Endothelial cell of umbilical vein (primary cell): ENCODE results near the gene ETV6.

Experiments used
- EZH2 ChIP-seq: IDR thresholded peaks from 2 replicates; pipeline ENCODE4 v1.6.1; 2012; ENCODE audit warnings: borderline replicate concordance, low read depth, mild to moderate bottlenecking, moderate library complexity, low read length, inconsistent platforms; ENCODE audit not compliant: severe bottlenecking
- GATA2 ChIP-seq: IDR thresholded peaks from 2 replicates; pipeline ENCODE4 v1.7.0; 2011; ENCODE audit warnings: low read depth, mild to moderate bottlenecking, moderate library complexity, mixed read lengths, low read length; ENCODE audit not compliant: insufficient read length, insufficient read depth
- MYC ChIP-seq: IDR thresholded peaks from one replicate; pipeline ENCODE4 v1.6.1; 2011; ENCODE audit warnings: mild to moderate bottlenecking, low read depth, low read length
- POLR2A ChIP-seq: IDR thresholded peaks from 2 replicates; pipeline ENCODE4 v1.6.1; 2012; ENCODE audit warnings: low read depth, mild to moderate bottlenecking, control low read depth, low read length
- POLR2AphosphoS5 ChIP-seq: IDR thresholded peaks from 2 replicates; pipeline ENCODE4 v1.6.1; 2012; ENCODE audit warnings: low read depth, mild to moderate bottlenecking, control low read depth, low read length, moderate library complexity; ENCODE audit not compliant: insufficient read depth
- TF ChIP-seq, protein P1 (sequence below), 2 donors: IDR thresholded peaks; 1 replicate in 1 of 2; 2 replicates in 1 of 2; pipeline ENCODE4 v1.5.1; 2011; ENCODE audit warnings: low read length in 2 of 2, mild to moderate bottlenecking in 2 of 2, moderate library complexity in 2 of 2, control low read depth in 1 of 2, inconsistent platforms in 1 of 2, low read depth in 1 of 2; ENCODE audit not compliant: insufficient read depth in 1 of 2; ENCODE audit errors: extremely low read depth in 1 of 2
- TF ChIP-seq, protein P2 (sequence below): IDR thresholded peaks from 2 replicates; pipeline ENCODE4 v1.6.1; 2011; ENCODE audit not compliant: insufficient read depth, insufficient read length

DNA sequence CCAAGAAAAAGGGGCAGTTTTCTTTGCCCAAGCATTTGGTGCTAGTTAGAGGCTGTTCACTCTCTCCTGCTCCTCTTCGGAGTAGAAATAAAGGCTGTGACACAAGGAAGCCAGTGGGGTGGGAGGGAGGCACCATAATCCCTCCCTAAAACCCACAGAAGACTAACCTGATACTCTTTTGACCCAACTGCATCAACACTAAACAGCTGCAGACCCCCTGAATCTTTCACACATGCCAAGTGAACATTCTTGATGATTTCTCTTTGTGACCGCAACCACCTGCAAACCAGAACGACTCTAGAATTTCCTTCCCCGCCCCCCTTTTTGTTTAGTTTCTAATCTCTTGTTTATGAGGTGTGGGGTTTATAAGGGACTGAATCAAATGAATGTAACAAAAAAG, 245.4 kb downstream of the ETV6 start:
- TF ChIP-seq POLR2A: no peak
- TF ChIP-seq MYC: no peak
- TF ChIP-seq, protein P1, sequence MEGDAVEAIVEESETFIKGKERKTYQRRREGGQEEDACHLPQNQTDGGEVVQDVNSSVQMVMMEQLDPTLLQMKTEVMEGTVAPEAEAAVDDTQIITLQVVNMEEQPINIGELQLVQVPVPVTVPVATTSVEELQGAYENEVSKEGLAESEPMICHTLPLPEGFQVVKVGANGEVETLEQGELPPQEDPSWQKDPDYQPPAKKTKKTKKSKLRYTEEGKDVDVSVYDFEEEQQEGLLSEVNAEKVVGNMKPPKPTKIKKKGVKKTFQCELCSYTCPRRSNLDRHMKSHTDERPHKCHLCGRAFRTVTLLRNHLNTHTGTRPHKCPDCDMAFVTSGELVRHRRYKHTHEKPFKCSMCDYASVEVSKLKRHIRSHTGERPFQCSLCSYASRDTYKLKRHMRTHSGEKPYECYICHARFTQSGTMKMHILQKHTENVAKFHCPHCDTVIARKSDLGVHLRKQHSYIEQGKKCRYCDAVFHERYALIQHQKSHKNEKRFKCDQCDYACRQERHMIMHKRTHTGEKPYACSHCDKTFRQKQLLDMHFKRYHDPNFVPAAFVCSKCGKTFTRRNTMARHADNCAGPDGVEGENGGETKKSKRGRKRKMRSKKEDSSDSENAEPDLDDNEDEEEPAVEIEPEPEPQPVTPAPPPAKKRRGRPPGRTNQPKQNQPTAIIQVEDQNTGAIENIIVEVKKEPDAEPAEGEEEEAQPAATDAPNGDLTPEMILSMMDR (IDR thresholded peaks at IDR 0.05; ENCODE audit: extremely low read depth in 1 of 2, insufficient read depth in 1 of 2, low read depth in 1 of 2, low read length in 2 of 2): no peak
- TF ChIP-seq POLR2AphosphoS5: no peak
- TF ChIP-seq, protein P2, sequence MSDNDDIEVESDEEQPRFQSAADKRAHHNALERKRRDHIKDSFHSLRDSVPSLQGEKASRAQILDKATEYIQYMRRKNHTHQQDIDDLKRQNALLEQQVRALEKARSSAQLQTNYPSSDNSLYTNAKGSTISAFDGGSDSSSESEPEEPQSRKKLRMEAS: no peak
- TF ChIP-seq GATA2: no peak
- TF ChIP-seq EZH2: no peak
